ENCODE data around the gene TMEM115.

Gene TMEM115

GRCh38 chr3:50333744-50334328 is 25.5 kb downstream of the TMEM115 start:
- no peak overlapping the region for H3K4me3 ChIP-seq (replicated peaks; ENCODE audit: low read depth, low read length)
- no peak for DNase-seq (ENCODE audit: extremely low read depth, insufficient read length)
- TF ChIP-seq CTCF (IDR thresholded peaks at IDR 0.05; ENCODE audit: insufficient read depth, low read length, poor library complexity, severe bottlenecking) = no peak
- no peaks in the 10 kb centered on the region for H3K27me3 ChIP-seq (replicated peaks; ENCODE audit: control insufficient read depth, insufficient read depth, low read length)
- H3K36me3 ChIP-seq (ENCODE audit: control insufficient read depth, insufficient read depth, low read length) = peaks cover 30% of the 10 kb centered on the region

GRCh38 chr3:50331364-50331907 is 27.9 kb downstream of the TMEM115 start:
- peaks cover 30% of the 10 kb centered on the region for H3K36me3 ChIP-seq (ENCODE audit: control insufficient read depth, insufficient read depth, low read length)
- DNase-seq (ENCODE audit: extremely low read depth, insufficient read length) = no peak
- no peaks in the 10 kb centered on the region for H3K27me3 ChIP-seq (replicated peaks; ENCODE audit: control insufficient read depth, insufficient read depth, low read length)
- no peak overlapping the region for H3K4me3 ChIP-seq (replicated peaks; ENCODE audit: low read depth, low read length)
- TF ChIP-seq CTCF (IDR thresholded peaks at IDR 0.05; ENCODE audit: insufficient read depth, low read length, poor library complexity, severe bottlenecking) = no peak

- no peak for TF ChIP-seq CTCF (IDR thresholded peaks at IDR 0.05; ENCODE audit: insufficient read depth, low read length, poor library complexity, severe bottlenecking)
- Histone ChIP-seq H3K4me3 (replicated peaks; ENCODE audit: low read depth, low read length) (no peak overlapping the region), H3K27me3 (replicated peaks; ENCODE audit: control insufficient read depth, insufficient read depth, low read length) (no peaks in the 10 kb centered on the region), H3K36me3 (ENCODE audit: control insufficient read depth, insufficient read depth, low read length) (peaks cover 33% of the 10 kb centered on the region)
- DNase-seq (ENCODE audit: extremely low read depth, insufficient read length) = no peak
Measured at GRCh38 chr3:50330330-50330729, 29.0 kb downstream of the TMEM115 start.

GRCh38 chr3:50327943-50328691 is 31.2 kb downstream of the TMEM115 start, which contains the start of gene TUSC2:
TSS of gene TUSC2 (minus strand) at chr3:50328223. CDS start at chr3:50328099, 124 bp downstream.
- H3K4me3 ChIP-seq (replicated peaks; ENCODE audit: low read depth, low read length) = peak within 1 kb of the TSS; percentile 90
- H3K36me3 ChIP-seq (ENCODE audit: control insufficient read depth, insufficient read depth, low read length) = peaks cover 30% of the 10 kb centered on the region

GRCh38 chr3:50327129-50327528 is 32.2 kb downstream of the TMEM115 start:
- TF ChIP-seq CTCF (IDR thresholded peaks at IDR 0.05; ENCODE audit: insufficient read depth, low read length, poor library complexity, severe bottlenecking) = no peak
- Histone ChIP-seq H3K27me3 (replicated peaks; ENCODE audit: control insufficient read depth, insufficient read depth, low read length) (no peaks in the 10 kb centered on the region), H3K36me3 (ENCODE audit: control insufficient read depth, insufficient read depth, low read length) (peaks cover 26% of the 10 kb centered on the region), H3K4me3 (replicated peaks; ENCODE audit: low read depth, low read length) (peak overlapping the region; percentile 90)
- DNase-seq (ENCODE audit: extremely low read depth, insufficient read length) = no peak

More at GRCh38 chr3:50327943-50328691, 31.2 kb downstream of the TMEM115 start, which contains the start of gene TUSC2:
- DNase-seq (ENCODE audit: extremely low read depth, insufficient read length) = peak; percentile 90
- TF ChIP-seq CTCF (IDR thresholded peaks at IDR 0.05; ENCODE audit: insufficient read depth, low read length, poor library complexity, severe bottlenecking) = no peak
- H3K27me3 ChIP-seq (replicated peaks; ENCODE audit: control insufficient read depth, insufficient read depth, low read length) = no peaks in the 10 kb centered on the region

All from GM06990 (cell line).